DMS114 treated with DMSO at 0.1 percent for 48 hours (cell line): ENCODE results near the gene SUDS3.
"Not testable (repeated sequence)": the region's sequence is repeated elsewhere in the genome, so short reads cannot be mapped to it uniquely, and the experiment has no call there.

Experiments used
- DNase-seq: peaks from one replicate; lab custom pipeline; 2025; ENCODE audit not compliant: unreplicated experiment; lab: John Stamatoyannopoulos, UW

Gene SUDS3

GRCh38 chr12:118391836-118392235, 15.5 kb downstream of the SUDS3 start:
- DNase-seq = no peak

GRCh38 chr12:118397708-118398440, 21.5 kb downstream of the SUDS3 start:
- no peak for DNase-seq

- DNase-seq = no peak
These were observed 22.2 kb downstream of the SUDS3 start for GRCh38 chr12:118398524-118398923.

- no peak for DNase-seq
These were observed 22.6 kb downstream of the SUDS3 start for GRCh38 chr12:118398940-118399339.

DNA sequence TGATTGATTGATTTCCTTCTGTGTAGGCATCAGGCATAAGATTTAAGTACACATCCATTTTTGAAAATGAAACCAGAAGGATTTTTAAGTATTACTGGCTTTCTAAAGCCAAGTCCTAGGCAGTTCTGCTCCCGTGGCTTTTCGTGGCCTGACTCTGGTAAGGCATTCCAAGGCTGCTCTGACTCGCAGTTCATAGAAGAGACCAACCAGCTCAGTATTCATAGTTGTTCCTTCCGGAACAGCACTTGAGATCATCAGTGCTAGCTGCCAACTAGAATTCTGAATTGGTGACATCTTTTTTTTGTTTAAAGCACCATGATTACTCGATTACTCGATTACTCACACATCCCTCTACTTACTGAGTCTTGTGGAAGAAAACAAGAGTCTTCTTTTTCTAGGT, 25.9 kb downstream of the SUDS3 start:
- DNase-seq = no peak

- peak; percentile 45 for DNase-seq
These were observed 28.6 kb downstream of the SUDS3 start for GRCh38 chr12:118404876-118405521.

GRCh38 chr12:118408241-118408640, 31.9 kb downstream of the SUDS3 start:
- DNase-seq = not testable (repeated sequence)

GRCh38 chr12:118409834-118410233, 33.5 kb downstream of the SUDS3 start:
- DNase-seq = no peak

DNA sequence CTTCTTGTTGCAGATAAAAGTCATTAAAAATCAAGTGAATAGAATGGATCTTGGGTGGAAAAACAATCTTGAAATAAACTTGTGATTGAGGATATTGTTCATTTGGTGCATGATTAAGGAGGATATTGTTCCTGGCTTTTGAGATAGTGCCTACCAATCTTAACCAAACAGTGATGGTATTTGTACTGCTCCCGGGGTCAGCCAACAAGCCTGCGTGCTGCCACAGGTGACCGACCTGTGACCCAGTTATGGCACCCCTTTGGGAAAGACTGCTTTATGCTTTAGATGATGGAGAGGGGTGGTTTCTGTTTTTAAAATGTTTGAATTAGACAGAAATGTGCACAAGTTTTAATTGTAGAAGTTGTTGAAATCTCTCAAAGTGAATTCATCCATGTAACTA, 41.6 kb downstream of the SUDS3 start:
- no peak for DNase-seq

DNA sequence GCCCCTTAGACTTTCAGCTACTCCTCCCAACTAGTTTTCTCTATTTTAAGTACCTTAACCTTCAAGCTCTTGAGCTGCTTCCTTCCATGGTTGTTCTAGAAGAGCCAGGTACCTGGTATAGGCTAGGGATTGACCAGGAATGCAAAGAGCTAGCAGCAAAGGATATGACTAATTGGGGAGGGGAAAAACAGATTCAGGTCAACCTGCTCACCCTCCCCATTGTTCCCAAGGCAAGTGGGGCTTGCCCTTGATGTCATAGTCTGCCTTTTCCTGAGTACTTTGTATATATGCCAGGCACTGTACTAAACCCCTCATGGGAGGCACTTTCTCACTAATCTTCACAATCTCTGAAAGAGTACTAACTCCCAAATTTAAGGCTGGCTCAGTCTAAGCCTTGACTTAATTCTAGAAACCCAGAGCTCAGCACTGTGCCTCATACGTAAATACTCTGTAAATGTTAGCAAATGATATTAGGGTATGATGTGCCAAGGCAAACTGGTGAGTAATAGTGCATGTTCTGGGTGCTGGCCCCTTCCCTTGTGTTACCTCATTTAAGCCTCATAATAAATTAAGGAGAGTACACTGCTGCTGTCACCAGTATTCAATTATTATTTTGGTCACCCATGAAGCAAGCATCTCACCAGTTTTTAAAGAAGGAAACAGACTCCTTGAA, 42.2 kb downstream of the SUDS3 start:
- no peak for DNase-seq

DNA sequence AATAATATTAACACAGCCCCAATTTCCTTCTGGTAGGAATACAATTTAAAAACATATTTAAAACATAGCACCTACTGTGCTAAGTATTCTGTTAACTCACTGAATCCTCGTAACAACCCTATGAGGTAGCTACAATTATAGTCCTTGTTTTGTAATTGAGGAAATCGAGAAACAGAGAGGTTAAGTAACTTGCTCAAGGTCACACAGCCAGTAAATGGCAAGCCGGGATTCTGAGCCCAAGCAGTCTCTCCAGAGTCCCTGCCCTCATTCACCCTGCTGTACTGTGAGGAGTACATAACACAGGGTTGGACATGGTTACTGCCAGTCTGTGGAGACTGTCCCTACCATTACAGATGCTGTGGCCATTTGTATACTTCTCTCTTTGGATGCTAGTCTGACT, 44.3 kb downstream of the SUDS3 start:
- DNase-seq = no peak

GRCh38 chr12:118424884-118425283, 48.5 kb downstream of the SUDS3 start:
- no peak for DNase-seq

GRCh38 chr12:118425364-118425763, 49.0 kb downstream of the SUDS3 start:
- DNase-seq = no peak

DNA sequence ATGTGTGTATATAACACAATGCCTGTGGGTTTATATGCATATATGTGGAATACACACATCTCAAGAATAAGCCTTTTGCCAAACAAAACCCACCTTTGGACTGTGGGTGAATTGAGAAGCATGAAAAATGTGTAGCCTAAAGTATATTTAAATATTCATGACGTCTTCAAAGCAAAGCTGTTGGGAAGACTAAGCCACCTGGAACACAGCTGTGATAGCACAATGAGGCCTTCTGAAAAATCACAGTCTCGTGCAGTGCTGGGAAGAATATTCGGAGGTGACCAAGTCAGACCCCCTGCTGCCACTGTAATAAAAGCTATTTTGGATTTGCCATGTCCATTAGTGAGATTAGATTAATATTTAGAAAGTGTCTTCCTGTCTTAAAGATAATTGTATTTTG, 51.5 kb downstream of the SUDS3 start:
- no peak for DNase-seq

- no peak for DNase-seq
These were observed 52.3 kb downstream of the SUDS3 start for GRCh38 chr12:118428643-118429042.

DNA sequence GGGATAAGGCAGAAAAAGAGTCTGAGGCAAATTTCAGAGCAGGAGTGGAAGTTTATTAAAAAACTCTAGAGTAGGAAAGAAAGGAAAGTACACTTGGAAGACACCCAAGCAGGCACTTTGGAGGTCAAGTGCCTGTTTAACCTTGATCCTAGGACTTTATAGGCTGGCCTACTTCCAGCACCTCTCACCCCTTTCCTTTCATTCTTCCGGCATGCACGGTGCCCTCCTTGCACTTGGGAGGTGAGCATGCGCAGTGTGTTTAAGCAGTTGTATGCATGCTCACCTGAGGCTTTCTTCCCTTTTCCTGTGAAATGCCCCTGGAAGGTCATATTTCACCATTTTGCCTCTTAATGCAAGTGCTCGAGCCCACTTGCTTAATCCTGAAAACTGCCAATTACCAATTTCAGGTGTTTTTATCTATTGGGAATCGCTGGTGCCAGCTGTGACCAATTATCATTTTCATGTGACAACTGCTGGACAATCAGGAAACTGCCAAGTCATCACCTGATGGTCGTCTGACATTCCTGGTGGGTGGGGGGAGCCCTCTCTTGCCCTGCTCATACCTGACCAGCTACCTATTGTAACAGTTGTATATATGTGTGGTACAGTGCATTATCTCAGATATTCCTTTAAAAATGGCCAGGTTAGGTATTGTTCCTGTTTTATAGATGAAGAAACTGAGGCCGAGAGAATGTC, 53.5 kb downstream of the SUDS3 start:
- no peak for DNase-seq

DNA sequence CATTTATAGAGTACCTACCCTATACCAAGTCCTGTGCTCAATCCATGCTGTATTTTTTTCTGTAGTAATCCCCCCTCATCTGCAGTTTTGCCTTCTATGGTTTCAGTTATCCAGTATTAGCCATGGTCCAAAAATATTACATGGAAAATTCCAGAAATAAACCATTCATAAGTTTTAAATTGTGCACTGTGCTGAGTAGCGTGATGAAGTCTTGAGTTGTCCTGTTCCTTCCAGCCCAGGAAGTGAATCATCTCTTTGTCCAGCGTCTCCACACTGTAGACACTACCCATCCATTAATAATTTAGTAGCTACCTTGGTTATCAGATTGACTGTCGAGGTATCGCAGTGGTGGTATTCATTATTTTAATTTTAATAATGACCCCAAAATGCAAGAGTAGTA, 54.2 kb downstream of the SUDS3 start:
- no peak for DNase-seq

GRCh38 chr12:118432812-118433545, 56.6 kb downstream of the SUDS3 start:
- DNase-seq = no peak

- DNase-seq = no peak
These were observed 59.8 kb downstream of the SUDS3 start for GRCh38 chr12:118436002-118436730.

DNA sequence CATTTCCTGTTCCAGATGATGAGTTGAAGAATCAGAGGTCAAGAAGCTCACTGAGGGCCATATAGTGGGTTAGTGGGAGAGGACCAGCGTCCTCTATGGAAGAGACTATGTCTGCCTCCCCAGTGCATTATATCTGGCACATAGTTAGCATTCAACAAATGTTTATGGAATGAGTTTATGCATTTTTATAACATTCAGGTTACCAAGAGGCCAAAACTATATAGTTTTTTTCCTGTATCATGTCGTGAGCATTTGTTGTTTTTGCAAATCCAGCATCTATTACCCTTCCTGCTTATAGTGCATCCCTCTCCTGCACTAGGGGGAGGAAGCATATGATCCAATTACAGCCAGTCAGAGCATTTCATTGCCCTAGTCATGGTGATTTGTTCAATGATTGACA, 60.6 kb downstream of the SUDS3 start:
- DNase-seq = no peak
